ENCODE measurements around the gene FAM237A.

- TF ChIP-seq CTCF (IDR thresholded peaks at IDR 0.05) (no peak), POLR2A (IDR thresholded peaks at IDR 0.05) (no peak)
Measured at GRCh38 chr2:206619011-206619410, 23.3 kb upstream of the FAM237A start.
